GM21786 (cell line): Measurements from ENCODE around the gene ALOXE3.

Experiments used
- ATAC-seq: cut with Tn5 transposase; IDR thresholded peaks from one replicate; pipeline ENCODE4 v1.9.1; 2021; ENCODE audit not compliant: unreplicated experiment

ALOXE3 gene

GRCh38 chr17:8154608-8155155 is 36.4 kb upstream of the ALOXE3 start:
- ATAC-seq, result no peak

- no peak for ATAC-seq
Measured at GRCh38 chr17:8153957-8154607, 35.8 kb upstream of the ALOXE3 start.

- no peak for ATAC-seq
Measured at GRCh38 chr17:8153525-8153956, 35.2 kb upstream of the ALOXE3 start.

GRCh38 chr17:8153031-8153451 is 34.7 kb upstream of the ALOXE3 start:
- ATAC-seq, result no peak

- no peak for ATAC-seq
Measured at GRCh38 chr17:8152112-8152775, 33.9 kb upstream of the ALOXE3 start, which contains the start of gene PER1. PER1 (minus strand) TSS chr17:8152404; CDS start chr17:8150706, 1,698 bp downstream.

- ATAC-seq, result no peak
Measured at GRCh38 chr17:8151641-8152111, 33.4 kb upstream of the ALOXE3 start.

- peak; percentile 35 for ATAC-seq
Measured at GRCh38 chr17:8151120-8151640, 32.9 kb upstream of the ALOXE3 start.

GRCh38 chr17:8150194-8151119 is 32.1 kb upstream of the ALOXE3 start:
- ATAC-seq, result no peak

GRCh38 chr17:8149419-8150193 is 31.3 kb upstream of the ALOXE3 start:
- ATAC-seq, result no peak

GRCh38 chr17:8148560-8148959 is 30.2 kb upstream of the ALOXE3 start:
- no peak for ATAC-seq

- no peak for ATAC-seq
Measured at GRCh38 chr17:8147805-8148404, 29.6 kb upstream of the ALOXE3 start.

GRCh38 chr17:8147141-8147804 is 29.0 kb upstream of the ALOXE3 start:
- ATAC-seq, result no peak

- ATAC-seq, result no peak
Measured at GRCh38 chr17:8146381-8147140, 28.2 kb upstream of the ALOXE3 start.

- ATAC-seq, result no peak
Measured at GRCh38 chr17:8145811-8146210, 27.5 kb upstream of the ALOXE3 start.

GRCh38 chr17:8144401-8145231 is 26.3 kb upstream of the ALOXE3 start:
- ATAC-seq, result no peak

GRCh38 chr17:8143581-8144400 is 25.5 kb upstream of the ALOXE3 start:
- no peak for ATAC-seq
